A549 treated with AZD9567 at 1 μM for 4 hours (cell line): ENCODE measurements around the gene GADD45G. TPM values are rescaled to one million over a fixed set of nuclear protein-coding genes. Genes with fewer than 3 reads are reported as not detected.

Source experiments
- total RNA-seq: library from RNA; stranded (reverse); fragments of 200-300 nt; extraction: Qiagen RNA extraction; gene quantifications from 5 replicates; pipeline ENCODE4 v1.2.3, GENCODE V29; 2022; ENCODE audit not compliant: insufficient read depth

GADD45G gene
- 0.20 to 0.50 TPM (median 0.34 TPM) in 4 of 5 replicates, not detected in the other for total RNA-seq

GRCh38 chr9:89604729-89605464 lies at the start of gene GADD45G:
Gene GADD45G, plus strand, starts transcription at chr9:89605012. Its CDS starts 110 bp downstream, at chr9:89605122.

Other genes with a start within 250 kb of the GADD45G start
- gene SEMA4D, start 106.9 kb upstream of the GADD45G start, total RNA-seq: 4.1 to 6.3 TPM (median 5.5 TPM) in 5 replicates